Tibial artery (tissue), 4 donors: Measurements from ENCODE around the gene GALNT7.
"Not testable (repeated sequence)": the region's sequence is repeated elsewhere in the genome, so short reads cannot be mapped to it uniquely, and the experiment has no call there.

ENCODE experiments used
- DNase-seq, 2 donors: peaks; one replicate each; pipeline ENCODE4 v3.0.0-alpha.2; 2019
- H3K27ac ChIP-seq, 2 donors: fragments of 200-600 bp; sonication (generic) in 1 of 2; 1 replicate in 1 of 2; 2 replicates in 1 of 2; pipeline ENCODE4 v1.5.1; 2018 to 2019; ENCODE audit warnings: mild to moderate bottlenecking in 1 of 2
- H3K27me3 ChIP-seq, 2 donors: fragments of 200-600 bp; sonication (generic) in 1 of 2; one replicate each; pipeline versions ENCODE4 v1.5.1 to v1.6.0; 2016 to 2019
- H3K36me3 ChIP-seq, 3 donors: fragments of 200-600 bp; sonication (generic) in 2 of 3; one replicate each; pipeline ENCODE4 v1.5.1; 2016 to 2019; ENCODE audit warnings: mild to moderate bottlenecking in 2 of 3
- H3K4me1 ChIP-seq, 4 donors: fragments of 200-600 bp; sonication (generic) in 2 of 4; 1 replicate in 3 of 4; 2 replicates in 1 of 4; pipeline ENCODE4 v1.5.1; 2016 to 2019
- H3K4me3 ChIP-seq, 2 donors: fragments of 200-600 bp; sonication (generic) in 1 of 2; 1 replicate in 1 of 2; 2 replicates in 1 of 2; pipeline ENCODE4 v1.5.1; 2018 to 2019; ENCODE audit warnings: mild to moderate bottlenecking in 2 of 2
- H3K9me3 ChIP-seq, 3 donors: fragments of 200-600 bp; sonication (generic) in 1 of 3; one replicate each; pipeline ENCODE4 v1.5.1; 2016 to 2019
- intact Hi-C: fragments of 100-400 bp; cut with DNase I; formaldehyde crosslinking; loops from one replicate; pipeline ENCODE4 v1.15.0; 2023; ENCODE audit warnings: low total_unique reads
- TF ChIP-seq, protein P1 (sequence below), 2 experiments: fragments of 200-600 bp in 1 of 2; fragments of 450-650 bp in 1 of 2; IDR thresholded peaks; one replicate each; pipeline ENCODE4 v1.5.1; 2017 to 2019; ENCODE audit warnings: antibody characterized with exemption in 2 of 2, mild to moderate bottlenecking in 1 of 2, moderate library complexity in 1 of 2

The GALNT7 gene

DNA sequence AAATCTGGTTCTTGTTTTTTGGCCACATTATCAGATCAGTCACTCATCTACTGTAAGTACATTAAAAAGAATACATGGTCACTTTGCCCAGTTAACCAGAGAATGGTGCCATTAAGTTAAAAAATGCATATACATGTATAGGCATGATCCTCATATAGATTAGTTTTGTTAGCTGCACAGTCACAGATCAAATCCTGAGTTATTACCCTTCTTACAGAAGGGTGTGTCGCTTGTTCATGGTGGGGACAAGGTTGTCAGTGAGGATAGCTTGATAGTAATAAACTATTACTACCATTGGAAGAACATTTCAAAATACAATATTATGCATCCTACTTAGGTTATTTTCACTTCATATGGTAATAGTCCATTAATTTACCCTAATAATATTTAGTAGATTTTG, 48.5 kb downstream of the GALNT7 start:
- TF ChIP-seq, protein P1, sequence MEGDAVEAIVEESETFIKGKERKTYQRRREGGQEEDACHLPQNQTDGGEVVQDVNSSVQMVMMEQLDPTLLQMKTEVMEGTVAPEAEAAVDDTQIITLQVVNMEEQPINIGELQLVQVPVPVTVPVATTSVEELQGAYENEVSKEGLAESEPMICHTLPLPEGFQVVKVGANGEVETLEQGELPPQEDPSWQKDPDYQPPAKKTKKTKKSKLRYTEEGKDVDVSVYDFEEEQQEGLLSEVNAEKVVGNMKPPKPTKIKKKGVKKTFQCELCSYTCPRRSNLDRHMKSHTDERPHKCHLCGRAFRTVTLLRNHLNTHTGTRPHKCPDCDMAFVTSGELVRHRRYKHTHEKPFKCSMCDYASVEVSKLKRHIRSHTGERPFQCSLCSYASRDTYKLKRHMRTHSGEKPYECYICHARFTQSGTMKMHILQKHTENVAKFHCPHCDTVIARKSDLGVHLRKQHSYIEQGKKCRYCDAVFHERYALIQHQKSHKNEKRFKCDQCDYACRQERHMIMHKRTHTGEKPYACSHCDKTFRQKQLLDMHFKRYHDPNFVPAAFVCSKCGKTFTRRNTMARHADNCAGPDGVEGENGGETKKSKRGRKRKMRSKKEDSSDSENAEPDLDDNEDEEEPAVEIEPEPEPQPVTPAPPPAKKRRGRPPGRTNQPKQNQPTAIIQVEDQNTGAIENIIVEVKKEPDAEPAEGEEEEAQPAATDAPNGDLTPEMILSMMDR (IDR thresholded peaks at IDR 0.05), result no peak
- intact Hi-C loops, result no loop called here
- no peak overlapping the region for H3K27ac ChIP-seq

GRCh38 chr4:173217727-173218126, 49.1 kb downstream of the GALNT7 start:
- H3K4me1 ChIP-seq, result peaks cover 0 to 23% (median 5%) of the 10 kb centered on the region in 4 donors
- no peaks in the 10 kb centered on the region for H3K36me3 ChIP-seq
- H3K9me3 ChIP-seq, result no peaks in the 10 kb centered on the region
- H3K27me3 ChIP-seq, result no peaks in the 10 kb centered on the region
- intact Hi-C loops, result no loop called here
- no peak for DNase-seq
- TF ChIP-seq, protein P1 (IDR thresholded peaks at IDR 0.05), result no peak
- no peak overlapping the region for H3K27ac ChIP-seq
- H3K4me3 ChIP-seq, result no peak overlapping the region

More for the DNA sequence above, 48.5 kb downstream of the GALNT7 start:
- H3K9me3 ChIP-seq, result no peaks in the 10 kb centered on the region
- H3K36me3 ChIP-seq, result no peaks in the 10 kb centered on the region
- no peak overlapping the region for H3K4me3 ChIP-seq
- no peaks in the 10 kb centered on the region for H3K27me3 ChIP-seq
- DNase-seq, result no peak
- H3K4me1 ChIP-seq, result peaks cover 0 to 23% (median 5%) of the 10 kb centered on the region in 4 donors

DNA sequence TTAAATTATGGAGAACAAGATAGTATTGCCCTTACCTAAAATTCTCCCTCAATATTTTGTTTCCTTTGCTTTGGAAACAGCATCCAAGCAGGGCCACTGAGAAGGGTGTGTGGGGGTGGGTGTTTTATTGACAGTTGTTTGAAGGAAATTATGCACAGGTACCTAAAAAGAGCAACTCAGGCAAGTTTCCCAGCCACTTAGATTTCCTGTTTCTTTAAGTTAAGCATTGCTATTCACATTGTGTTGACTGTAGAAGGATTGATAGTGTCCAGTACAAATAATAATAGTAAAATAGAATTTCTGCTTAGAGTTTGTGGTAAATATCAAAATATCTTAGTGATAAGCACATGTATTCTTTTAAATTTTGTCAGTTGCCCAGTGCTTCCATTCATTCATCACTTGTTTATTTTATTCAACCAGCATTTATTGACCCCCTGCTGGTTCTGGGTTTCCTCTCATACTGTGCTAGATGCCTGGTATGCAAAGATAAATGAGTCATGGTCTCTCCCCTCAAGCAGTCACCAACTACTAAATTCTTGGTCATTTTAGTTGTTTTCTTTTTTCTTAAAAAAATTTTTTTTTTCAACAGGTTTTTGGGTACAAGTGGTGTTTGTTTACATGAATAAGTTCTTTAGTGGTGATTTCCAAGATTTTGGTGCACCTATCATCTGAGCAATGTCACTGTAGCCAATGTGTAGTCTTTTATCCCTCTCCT, 50.0 kb downstream of the GALNT7 start:
- no peak for DNase-seq
- intact Hi-C loops, result no loop called here
- no peaks in the 10 kb centered on the region for H3K36me3 ChIP-seq
- H3K4me1 ChIP-seq, result peaks cover 0 to 23% (median 5%) of the 10 kb centered on the region in 4 donors
- no peaks in the 10 kb centered on the region for H3K27me3 ChIP-seq
- no peaks in the 10 kb centered on the region for H3K9me3 ChIP-seq
- no peak overlapping the region for H3K27ac ChIP-seq
- no peak overlapping the region for H3K4me3 ChIP-seq
- TF ChIP-seq, protein P1 (IDR thresholded peaks at IDR 0.05), result no peak

GRCh38 chr4:173219126-173219437, 50.5 kb downstream of the GALNT7 start:
- intact Hi-C loops, DNase-seq: not testable (repeated sequence)

GRCh38 chr4:173223743-173224142, 55.1 kb downstream of the GALNT7 start:
- H3K9me3 ChIP-seq, result no peaks in the 10 kb centered on the region
- DNase-seq, result no peak
- intact Hi-C loops, result loop anchor here (1.0 kb wide), 1 partner anchor 22 kb away; no protein-coding TSS in a partner anchor

More at GRCh38 chr4:173219126-173219437, 50.5 kb downstream of the GALNT7 start:
- not testable (repeated sequence) for H3K4me3 ChIP-seq, H3K9me3 ChIP-seq, H3K27me3 ChIP-seq, H3K36me3 ChIP-seq, H3K27ac ChIP-seq
- H3K4me1 ChIP-seq, result peaks cover 0 to 23% (median 5%) of the 10 kb centered on the region in 4 donors

DNA sequence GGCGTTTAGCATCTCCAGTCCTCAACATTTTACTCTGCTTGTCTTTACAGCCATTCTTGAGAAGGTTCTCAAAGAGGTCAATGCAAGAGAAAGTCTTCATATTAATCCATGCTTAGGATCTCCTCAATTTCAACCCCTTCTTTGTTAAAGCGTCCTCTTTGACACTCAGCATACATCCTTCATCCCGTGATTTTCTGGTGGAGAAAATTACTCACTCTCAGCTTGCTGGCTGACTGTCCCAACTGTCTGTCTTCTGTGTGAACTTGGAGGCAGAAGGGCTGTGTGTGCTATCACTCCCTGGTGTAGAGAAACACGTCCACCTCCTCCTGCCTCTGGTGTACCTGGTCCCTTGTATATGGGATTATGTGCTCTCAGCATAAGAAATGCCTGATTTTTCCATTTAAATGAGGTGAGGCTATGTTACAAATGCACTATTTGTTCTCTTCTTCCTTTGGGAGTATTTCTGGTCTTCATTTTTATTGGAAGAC, 57.8 kb downstream of the GALNT7 start:
- Histone ChIP-seq H3K27ac (no peak overlapping the region), H3K9me3 (no peaks in the 10 kb centered on the region), H3K4me1 (peaks cover 0 to 3% (median 0%) of the 10 kb centered on the region in 4 donors), H3K4me3 (no peak overlapping the region), H3K36me3 (no peaks in the 10 kb centered on the region), H3K27me3 (no peaks in the 10 kb centered on the region)
- DNase-seq, result no peak
- intact Hi-C loops, result no loop called here
- TF ChIP-seq, protein P1 (IDR thresholded peaks at IDR 0.05), result no peak

More at GRCh38 chr4:173223743-173224142, 55.1 kb downstream of the GALNT7 start:
- TF ChIP-seq, protein P1 (IDR thresholded peaks at IDR 0.05), result no peak
- peaks cover 0 to 4% (median 0%) of the 10 kb centered on the region in 4 donors for H3K4me1 ChIP-seq
- no peak overlapping the region for H3K4me3 ChIP-seq
- no peak overlapping the region for H3K27ac ChIP-seq
- H3K27me3 ChIP-seq, result no peaks in the 10 kb centered on the region
- H3K36me3 ChIP-seq, result no peaks in the 10 kb centered on the region
